Erythroblast (primary cell): Measurements from ENCODE around the gene DSP.

Source experiments
- GATA1 ChIP-seq: IDR thresholded peaks from 2 replicates; pipeline ENCODE4 v1.6.1; 2011; ENCODE audit warnings: low read depth, mild to moderate bottlenecking, control low read depth, low read length, moderate library complexity
- POLR2A ChIP-seq: IDR thresholded peaks from 2 replicates; pipeline ENCODE4 v1.6.1; 2011; ENCODE audit warnings: mild to moderate bottlenecking, low read length

DNA sequence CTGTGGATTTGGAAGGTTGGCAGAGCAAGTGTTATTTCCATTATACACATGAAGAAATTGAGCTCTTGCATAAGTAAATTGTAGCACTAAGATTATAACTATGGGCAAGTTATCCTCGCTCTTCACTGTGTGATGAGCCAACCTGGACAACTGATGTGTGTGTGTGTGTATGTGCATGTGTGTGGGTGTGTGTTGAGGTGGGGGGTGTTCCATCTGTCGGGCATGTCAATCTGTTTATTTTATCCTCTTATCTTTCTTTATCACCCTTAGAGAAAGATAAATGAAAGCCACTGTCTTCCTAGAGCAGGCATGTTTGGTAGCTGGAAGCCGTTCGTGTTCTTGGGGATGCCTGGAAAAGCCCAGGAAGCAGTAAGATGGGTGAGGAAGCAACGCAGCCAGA lies 3.0 kb upstream of the DSP start:
- TF ChIP-seq POLR2A = no peak
- TF ChIP-seq GATA1 = no peak
